Urinary bladder (tissue), 4 donors: Measurements from ENCODE around the gene DYNLT4. TPM values are rescaled to one million over a fixed set of nuclear protein-coding genes. Genes with fewer than 3 reads are reported as not detected.

Experiments
- DNase-seq: peaks from one replicate; pipeline ENCODE4 v3.0.0-alpha.2; 2015; ENCODE audit errors: extremely low spot score
- H3K27ac ChIP-seq: one replicate; pipeline ENCODE4 v1.5.1; 2013; ENCODE audit warnings: low read depth, mild to moderate bottlenecking, moderate library complexity
- H3K36me3 ChIP-seq: one replicate; pipeline ENCODE4 v1.6.1; 2013; ENCODE audit warnings: mild to moderate bottlenecking, moderate library complexity; ENCODE audit not compliant: insufficient read depth
- H3K4me1 ChIP-seq: one replicate; pipeline ENCODE4 v1.6.1; 2013; ENCODE audit warnings: mild to moderate bottlenecking, moderate library complexity; ENCODE audit not compliant: insufficient read depth
- H3K4me3 ChIP-seq: one replicate; pipeline ENCODE4 v1.5.1; 2013; ENCODE audit warnings: low read depth, low read length
- WGBS: extraction: QIAGEN DNeasy Blood & Tissue Kit; methylation state at CpG from one replicate; pipeline ENCODE4 v1.1.7; 2013; 5-methylcytosine and 5-hydroxymethylcytosine counted together
- polyA plus RNA-seq: library from polyadenylated mRNA; stranded (reverse); fragments of 200-250 nt; gene quantifications from one replicate; pipeline ENCODE4 v1.2.3, GENCODE V29; 2013
- total RNA-seq: library from RNA; depleted of rRNA; stranded (reverse); fragments of >200 nt; gene quantifications from one replicate; pipeline ENCODE4 v1.2.3, GENCODE V29; 2014
- donor health status: healthy with polysubstance abuse.
- donor health status: healthy.

The DYNLT4 gene
- total and polyA plus RNA-seq, 2 donors = 0.35 TPM; not detected in 1

DNA sequence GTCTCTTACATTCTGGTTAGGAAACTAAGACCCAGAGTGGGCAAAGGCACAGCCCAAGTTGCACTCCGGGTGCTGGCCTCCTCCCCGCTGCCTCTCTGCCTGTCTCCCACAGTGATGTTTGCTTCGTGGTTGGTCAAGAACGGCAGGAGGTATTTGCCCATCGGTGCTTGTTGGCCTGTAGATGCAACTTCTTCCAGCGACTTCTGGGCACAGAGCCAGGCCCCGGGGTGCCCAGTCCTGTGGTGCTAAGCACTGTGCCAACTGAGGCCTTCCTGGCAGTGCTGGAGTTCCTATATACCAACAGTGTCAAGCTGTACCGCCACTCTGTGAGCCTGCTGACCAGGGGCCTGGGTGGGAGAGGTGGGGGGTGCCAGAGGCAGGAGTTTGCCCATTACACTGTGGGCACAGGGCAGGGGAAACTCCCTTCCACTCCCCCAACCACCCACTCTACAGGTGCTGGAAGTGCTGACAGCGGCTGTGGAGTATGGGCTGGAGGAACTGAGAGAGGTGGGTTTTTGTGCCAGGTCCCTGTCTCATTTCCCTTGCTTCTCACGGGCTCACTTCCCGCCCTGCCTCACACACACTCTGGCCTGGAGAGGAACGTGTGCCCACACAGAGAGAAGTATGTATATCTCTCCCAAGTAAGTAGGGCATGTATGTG is 3.1 kb upstream of the DYNLT4 start:
- peak overlapping the region; percentile 24 for H3K27ac ChIP-seq
- WGBS = 52% methylated on average over 12 of the region's 12 CpGs
- H3K4me1 ChIP-seq = no peaks in the 10 kb centered on the region
- no peak overlapping the region for H3K4me3 ChIP-seq
- no peak for DNase-seq
- no peaks in the 10 kb centered on the region for H3K36me3 ChIP-seq

- no peak overlapping the region for H3K4me3 ChIP-seq
These were observed 2.1 kb upstream of the DYNLT4 start for GRCh38 chr1:44808938-44809917.

DNA sequence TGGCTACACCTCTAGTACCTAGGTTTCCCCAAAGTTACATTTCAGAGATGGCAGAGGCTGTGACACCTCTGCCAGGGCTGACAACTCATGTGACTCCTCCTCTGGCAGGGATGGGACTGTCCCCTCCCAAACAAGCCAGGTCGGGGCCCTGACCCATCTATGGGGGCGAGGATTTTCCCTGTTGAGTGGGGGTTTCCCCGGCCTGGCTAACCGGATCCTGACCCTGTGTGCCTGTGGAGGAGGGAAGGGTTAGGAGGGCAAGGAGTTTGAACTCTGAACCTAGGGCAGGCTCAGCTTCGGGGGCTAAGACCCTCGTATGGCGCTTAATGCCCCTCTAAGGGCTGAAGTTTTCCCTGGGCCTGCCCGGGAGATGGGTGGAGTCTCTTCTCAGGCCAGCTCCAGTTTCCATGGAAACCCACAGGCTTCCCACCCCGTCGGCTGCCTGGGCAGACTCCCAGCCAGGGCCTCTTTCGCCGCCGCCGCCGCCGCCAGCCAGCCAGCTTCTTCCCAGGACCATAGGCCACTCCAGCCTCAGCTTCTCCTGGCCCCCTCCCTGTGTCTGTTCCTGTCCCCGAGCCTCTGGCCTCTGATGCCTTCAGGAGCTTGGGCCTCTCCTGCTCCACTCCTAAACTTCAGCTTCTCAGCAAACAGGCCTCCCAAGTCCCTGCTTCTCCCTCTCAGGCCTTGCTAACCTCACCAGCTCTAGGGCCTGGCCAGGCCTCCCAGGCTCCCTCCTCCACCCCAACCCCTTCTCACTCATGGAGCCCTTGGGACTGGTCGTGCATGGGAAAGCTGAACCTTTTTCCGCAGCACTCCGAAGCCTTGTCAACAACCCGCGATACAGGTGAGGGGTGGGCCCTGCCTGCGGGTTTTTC is 1.1 kb upstream of the DYNLT4 start, which contains the start of gene BTBD19:
TSS of gene BTBD19 (plus strand) at position 461 of the 875 bp plus-strand sequence. CDS start at position 759, 298 bp downstream.
- Histone ChIP-seq H3K36me3 (no peaks in the 10 kb centered on the region), H3K27ac (peak within 1 kb of the TSS; percentile 100), H3K4me3 (no peak within 1 kb of the TSS), H3K4me1 (no peaks in the 10 kb centered on the region)
- peak; percentile 83 for DNase-seq
- 16% methylated on average over 23 of the region's 23 CpGs for WGBS

More at GRCh38 chr1:44808938-44809917, 2.1 kb upstream of the DYNLT4 start:
- H3K36me3 ChIP-seq = no peaks in the 10 kb centered on the region
- peak overlapping the region; percentile 100 for H3K27ac ChIP-seq
- DNase-seq = no peak
- H3K4me1 ChIP-seq = no peaks in the 10 kb centered on the region
- 28% methylated on average over 6 of the region's 6 CpGs for WGBS

DNA sequence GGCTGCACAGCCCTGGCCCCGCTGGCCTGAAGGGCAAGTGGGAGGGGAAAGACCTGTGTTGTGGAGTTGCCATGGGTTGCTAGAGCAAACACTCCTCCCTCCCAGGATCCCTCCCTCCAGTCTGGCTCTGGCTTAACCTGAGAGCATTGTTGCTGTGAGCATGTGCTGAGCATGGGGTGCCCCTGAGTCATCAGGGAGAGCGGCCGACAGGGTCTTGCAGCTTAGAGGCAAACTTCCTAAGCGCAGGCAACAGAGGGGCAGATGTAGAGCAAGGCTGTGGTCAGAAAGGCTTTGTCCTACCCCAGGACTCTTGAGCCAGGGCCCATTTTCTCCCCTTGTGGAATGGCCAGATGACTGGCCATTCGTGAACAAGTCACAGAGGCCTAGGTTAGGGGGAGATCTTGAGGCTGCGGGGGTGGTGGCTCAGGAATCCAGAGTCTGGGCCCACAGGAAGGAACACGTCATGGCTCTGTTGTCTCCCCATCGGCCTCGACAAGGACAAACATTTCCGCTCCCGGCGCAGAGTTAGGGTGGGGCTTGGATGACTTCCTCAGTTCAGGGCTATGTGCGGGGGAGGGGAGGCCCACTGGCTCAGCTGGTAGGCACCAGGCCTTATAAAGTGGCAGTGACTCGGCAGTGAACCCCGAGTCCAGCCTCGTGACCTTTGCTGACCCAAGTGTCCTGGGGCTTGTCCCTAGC is 362 bp upstream of the DYNLT4 start:
- Histone ChIP-seq H3K27ac (peak overlapping the region; percentile 100), H3K4me3 (no peak overlapping the region), H3K4me1 (no peaks in the 10 kb centered on the region), H3K36me3 (no peaks in the 10 kb centered on the region)
- peak; percentile 93 for DNase-seq
- WGBS = 2% methylated on average over 16 of the region's 16 CpGs

DNA sequence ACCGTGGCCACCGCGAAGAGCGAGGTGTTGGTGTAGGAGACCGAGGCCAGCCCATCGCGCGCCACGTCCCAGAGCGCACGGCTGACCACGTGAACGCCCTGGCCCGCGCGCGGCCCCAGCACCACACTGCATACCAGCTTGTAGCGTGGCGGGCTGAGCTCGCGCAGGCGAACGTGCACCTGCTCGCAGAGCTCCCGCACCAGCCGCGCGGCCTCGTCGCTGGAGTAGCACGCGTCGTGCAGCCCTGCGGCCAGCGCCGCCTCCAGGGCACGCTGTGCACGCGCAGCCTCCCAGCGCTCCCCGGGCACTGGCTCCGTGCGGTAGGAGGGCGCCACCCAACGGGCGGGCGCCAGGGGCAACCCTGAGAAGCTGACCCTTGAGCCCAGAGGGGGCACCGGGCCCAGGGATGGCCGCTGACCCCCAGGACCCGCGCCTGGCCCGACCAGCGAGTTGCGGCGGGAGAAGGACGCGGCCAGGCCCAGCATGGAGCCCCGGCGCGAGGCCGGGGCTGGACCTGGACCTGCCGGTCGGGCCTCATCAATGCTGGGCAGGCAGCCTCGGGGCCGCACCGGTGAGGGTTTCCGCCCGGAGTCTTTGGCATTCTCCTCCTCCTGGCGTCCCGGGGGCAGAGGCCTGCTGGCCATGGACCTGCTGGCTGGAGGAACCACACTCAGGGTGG is 987 bp downstream of the DYNLT4 start:
- 94% methylated on average over 70 of the region's 70 CpGs for WGBS
- H3K4me1 ChIP-seq = no peaks in the 10 kb centered on the region
- H3K27ac ChIP-seq = peak overlapping the region; percentile 100
- no peak for DNase-seq
- H3K36me3 ChIP-seq = no peaks in the 10 kb centered on the region
- no peak overlapping the region for H3K4me3 ChIP-seq

DNA sequence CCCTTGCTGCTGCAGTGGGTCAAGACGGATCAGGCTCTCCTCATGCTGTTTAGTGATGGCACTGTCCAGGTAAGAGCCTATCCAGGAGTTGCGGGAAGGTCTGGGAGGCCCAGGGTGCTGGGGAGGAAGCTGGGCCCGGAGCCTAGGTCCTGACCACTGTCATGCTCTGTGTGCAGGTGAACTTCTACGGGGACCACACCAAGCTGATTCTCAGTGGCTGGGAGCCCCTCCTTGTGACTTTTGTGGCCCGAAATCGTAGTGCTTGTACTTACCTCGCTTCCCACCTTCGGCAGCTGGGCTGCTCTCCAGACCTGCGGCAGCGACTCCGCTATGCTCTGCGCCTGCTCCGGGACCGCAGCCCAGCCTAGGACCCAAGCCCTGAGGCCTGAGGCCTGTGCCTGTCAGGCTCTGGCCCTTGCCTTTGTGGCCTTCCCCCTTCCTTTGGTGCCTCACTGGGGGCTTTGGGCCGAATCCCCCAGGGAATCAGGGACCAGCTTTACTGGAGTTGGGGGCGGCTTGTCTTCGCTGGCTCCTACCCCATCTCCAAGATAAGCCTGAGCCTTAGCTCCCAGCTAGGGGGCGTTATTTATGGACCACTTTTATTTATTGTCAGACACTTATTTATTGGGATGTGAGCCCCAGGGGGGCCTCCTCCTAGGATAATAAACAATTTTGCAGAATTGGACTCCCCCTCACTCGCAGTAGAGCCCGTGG is 1.7 kb downstream of the DYNLT4 start:
- DNase-seq = no peak
- Histone ChIP-seq H3K36me3 (no peaks in the 10 kb centered on the region), H3K27ac (no peak overlapping the region), H3K4me3 (no peak overlapping the region), H3K4me1 (no peaks in the 10 kb centered on the region)
- WGBS = 92% methylated on average over 20 of the region's 20 CpGs

- 89% methylated on average over 13 of the region's 13 CpGs for WGBS
- no peaks in the 10 kb centered on the region for H3K4me1 ChIP-seq
- no peak for DNase-seq
These were observed 3.6 kb downstream of the DYNLT4 start for GRCh38 chr1:44803312-44804095.

GRCh38 chr1:44803062-44803311 is 4.2 kb downstream of the DYNLT4 start:
- no peak overlapping the region for H3K27ac ChIP-seq
- WGBS = 93% methylated on average over 9 of the region's 9 CpGs
- H3K36me3 ChIP-seq = no peaks in the 10 kb centered on the region
- no peak for DNase-seq
- no peaks in the 10 kb centered on the region for H3K4me1 ChIP-seq
- no peak overlapping the region for H3K4me3 ChIP-seq

More at GRCh38 chr1:44803312-44804095, 3.6 kb downstream of the DYNLT4 start:
- no peak overlapping the region for H3K4me3 ChIP-seq
- no peaks in the 10 kb centered on the region for H3K36me3 ChIP-seq
- no peak overlapping the region for H3K27ac ChIP-seq

DNA sequence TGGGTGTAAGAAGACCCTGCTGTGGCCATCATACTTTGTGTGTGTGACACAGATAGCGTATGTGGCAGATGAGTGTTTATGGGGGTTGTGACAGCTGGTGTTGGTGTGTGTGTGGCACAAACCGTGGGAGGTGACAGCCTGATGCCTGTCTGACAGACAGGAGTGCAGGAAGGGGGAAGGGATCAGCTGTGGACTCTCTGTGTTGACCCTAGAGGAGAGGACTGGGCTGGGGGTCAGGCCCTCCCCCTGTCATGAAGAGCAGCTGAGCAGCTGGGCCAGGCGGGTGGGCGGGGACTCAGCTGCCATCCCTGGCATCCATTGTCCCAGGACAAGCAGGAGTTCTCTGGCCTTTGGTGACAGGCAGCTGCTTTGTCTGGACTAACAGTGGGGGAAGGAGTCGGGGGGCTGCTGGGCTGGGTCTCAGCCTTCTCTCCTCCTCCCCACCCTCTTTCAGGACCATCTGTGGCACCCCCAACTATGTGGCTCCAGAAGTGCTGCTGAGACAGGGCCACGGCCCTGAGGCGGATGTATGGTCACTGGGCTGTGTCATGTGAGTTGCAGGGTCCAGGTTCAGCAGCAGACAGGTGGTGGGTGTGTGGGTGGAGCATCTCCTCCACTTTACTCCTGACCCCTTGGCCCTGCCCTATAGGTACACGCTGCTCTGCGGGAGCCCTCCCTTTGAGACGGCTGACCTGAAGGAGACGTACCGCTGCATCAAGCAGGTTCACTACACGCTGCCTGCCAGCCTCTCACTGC is 4.7 kb downstream of the DYNLT4 start:
- 85% methylated on average over 13 of the region's 13 CpGs for WGBS
- Histone ChIP-seq H3K4me1 (no peaks in the 10 kb centered on the region), H3K27ac (no peak overlapping the region), H3K36me3 (no peaks in the 10 kb centered on the region), H3K4me3 (no peak overlapping the region)
- DNase-seq = no peak

- Histone ChIP-seq H3K36me3 (no peaks in the 10 kb centered on the region), H3K4me3 (peak overlapping the region; percentile 5), H3K27ac (peak overlapping the region; percentile 53), H3K4me1 (no peaks in the 10 kb centered on the region)
- DNase-seq = no peak
- WGBS = 69% methylated on average over 13 of the region's 13 CpGs
These were observed 5.5 kb downstream of the DYNLT4 start for GRCh38 chr1:44801491-44802305.
